GM12878 (cell line): ENCODE data around the gene ANK2. TPM values are rescaled to one million over a fixed set of nuclear protein-coding genes. Genes with fewer than 3 reads are reported as not detected.

ENCODE experiments used
- ATAC-seq: fragments of 200-7000 bp; cut with Tn5 transposase; 3 replicates; pipeline ENCODE4 v1.9.1; 2020; ENCODE audit warnings: mild to moderate bottlenecking, moderate library complexity
- BruUV-seq: library from RNA; stranded (reverse); fragments of 400-500 nt; replicated peaks from 2 replicates; lab custom pipeline; 2021; lab: Mats Ljungman, UMichigan
- CTCF ChIA-PET: fragments of 300-600 bp; sonication (Branson Sonifier 250); formaldehyde crosslinking; extraction: SDS; loops from one replicate; lab custom pipeline; 2021; ENCODE audit warnings: inconsistent platforms; lab: Yijun Ruan, JAX
- POLR2A ChIA-PET: fragments of 350-600 bp; formaldehyde crosslinking; extraction: SDS; loops from one replicate; lab custom pipeline; 2021; ENCODE audit warnings: inconsistent platforms; lab: Charles Lee
- RAD21 ChIA-PET: fragments of 300-600 bp; sonication (Branson Sonifier 250); formaldehyde crosslinking; loops from one replicate; lab custom pipeline; 2023; ENCODE audit warnings: antibody characterized with exemption; ENCODE audit not compliant: unreplicated experiment; lab: Charles Lee
- SMC1A ChIA-PET: fragments of 300-600 bp; sonication (Branson Sonifier 250); formaldehyde crosslinking; loops from one replicate; lab custom pipeline; 2023; ENCODE audit not compliant: unreplicated experiment, uncharacterized antibody; lab: Charles Lee
- DNase-seq: peaks from one replicate; pipeline ENCODE4 v3.0.0-alpha.2; 2011; ENCODE audit warnings: low read depth, low spot score
- FAIRE-seq: peaks from 3 replicates; lab custom pipeline; 2011; peaks lifted over from hg19 to GRCh38; lab: Jason Lieb, UNC
- H2AFZ ChIP-seq: 2 replicates; pipeline ENCODE4 v1.6.0; 2011; ENCODE audit warnings: low read depth, low read length, control low read depth; ENCODE audit not compliant: control insufficient read depth
- H3K27ac ChIP-seq: 2 replicates; pipeline ENCODE4 v1.5.1; 2011; ENCODE audit warnings: control low read depth; ENCODE audit not compliant: control insufficient read depth, insufficient read depth
- H3K27me3 ChIP-seq, 2 experiments: replicated peaks in 1 of 2; 2 replicates each; pipeline versions ENCODE4 v1.6.0 to v1.6.1; 2011; ENCODE audit warnings: low read length in 1 of 2; ENCODE audit not compliant: control insufficient read depth in 2 of 2, insufficient read depth in 2 of 2
- H3K36me3 ChIP-seq, 2 experiments: 2 replicates each; pipeline ENCODE4 v1.5.1; 2011; ENCODE audit warnings: low read length in 1 of 2; ENCODE audit not compliant: control insufficient read depth in 2 of 2, insufficient read depth in 2 of 2
- H3K4me1 ChIP-seq: 2 replicates; pipeline ENCODE4 v1.6.1; 2011; ENCODE audit warnings: mild to moderate bottlenecking, low read length, moderate library complexity, mixed read lengths; ENCODE audit not compliant: control insufficient read depth, insufficient read depth
- H3K4me2 ChIP-seq: 2 replicates; pipeline ENCODE4 v1.6.0; 2011; ENCODE audit warnings: control low read depth; ENCODE audit not compliant: control insufficient read depth, insufficient read depth
- H3K4me3 ChIP-seq: fragments of 200-600 bp; sonication (generic); 2 replicates; pipeline ENCODE4 v1.5.1; 2016
- H3K79me2 ChIP-seq: 2 replicates; pipeline ENCODE4 v1.6.0; 2011; ENCODE audit warnings: low read length; ENCODE audit not compliant: control insufficient read depth, insufficient read depth
- H3K9ac ChIP-seq: 2 replicates; pipeline ENCODE4 v1.8.0; 2011; ENCODE audit warnings: low read length, control low read depth, mixed read lengths; ENCODE audit not compliant: control insufficient read depth, insufficient read depth
- H3K9me3 ChIP-seq: replicated peaks from 3 replicates; pipeline ENCODE4 v1.5.1; 2011; ENCODE audit warnings: mild to moderate bottlenecking, low read length; ENCODE audit not compliant: control insufficient read depth, insufficient read depth
- H4K20me1 ChIP-seq: 2 replicates; pipeline ENCODE4 v1.6.0; 2011; ENCODE audit not compliant: control insufficient read depth, insufficient read depth
- BHLHE40 ChIP-seq, 2 experiments: fragments of 450-650 bp in 1 of 2; IDR thresholded peaks; 2 replicates each; pipeline ENCODE4 v1.6.1; 2011 to 2017; ENCODE audit warnings: low read depth in 2 of 2, borderline replicate concordance in 1 of 2, improper control_type of control experiment in 1 of 2, low read length in 1 of 2, mild to moderate bottlenecking in 1 of 2
- CBX5 ChIP-seq: sonication (generic); IDR thresholded peaks from 2 replicates; pipeline ENCODE4 v1.6.1; 2016; ENCODE audit warnings: low read depth, moderate library complexity, mild to moderate bottlenecking, inconsistent platforms
- CHD2 ChIP-seq: IDR thresholded peaks from 2 replicates; pipeline ENCODE4 v1.6.1; 2011; ENCODE audit warnings: low read depth, low read length, improper control_type of control experiment, borderline replicate concordance
- DPF2 ChIP-seq: fragments of 450-650 bp; IDR thresholded peaks from 2 replicates; pipeline ENCODE4 v1.6.1; 2017; ENCODE audit warnings: mild to moderate bottlenecking
- GABPA ChIP-seq: IDR thresholded peaks from 2 replicates; pipeline ENCODE4 v1.6.1; 2014; ENCODE audit warnings: antibody characterized with exemption, low read depth, mild to moderate bottlenecking, inconsistent platforms
- IKZF2 ChIP-seq, 2 experiments: fragments of 450-650 bp; IDR thresholded peaks; 2 replicates each; pipeline ENCODE4 v1.6.1; 2017; ENCODE audit warnings: mild to moderate bottlenecking in 2 of 2, moderate library complexity in 2 of 2
- IRF4 ChIP-seq: IDR thresholded peaks from 2 replicates; pipeline ENCODE4 v1.6.1; 2011; ENCODE audit warnings: low read depth, low read length
- JUNB ChIP-seq: IDR thresholded peaks from 2 replicates; pipeline ENCODE4 v1.6.1; 2016; ENCODE audit warnings: antibody characterized with exemption, mild to moderate bottlenecking
- KAT2A ChIP-seq: conservative IDR thresholded peaks from 2 replicates; pipeline ENCODE4 v1.6.1; 2011; ENCODE audit warnings: low read depth, low read length; ENCODE audit not compliant: control insufficient read depth
- NBN ChIP-seq: fragments of 450-650 bp; IDR thresholded peaks from 2 replicates; pipeline ENCODE4 v1.6.1; 2016
- NFXL1 ChIP-seq: fragments of 450-650 bp; IDR thresholded peaks from 2 replicates; pipeline ENCODE4 v1.6.1; 2017; ENCODE audit warnings: antibody characterized with exemption, mild to moderate bottlenecking, borderline replicate concordance
- RAD21 ChIP-seq: IDR thresholded peaks from 2 replicates; pipeline ENCODE4 v1.6.1; 2011; ENCODE audit warnings: mild to moderate bottlenecking, low read depth, low read length, moderate library complexity; ENCODE audit not compliant: insufficient read depth
- RAD51 ChIP-seq: fragments of 450-650 bp; IDR thresholded peaks from 2 replicates; pipeline ENCODE4 v1.6.1; 2016; ENCODE audit warnings: moderate library complexity, mild to moderate bottlenecking, inconsistent platforms
- STAT3 ChIP-seq: IDR thresholded peaks from 2 replicates; pipeline ENCODE4 v1.6.1; 2011; ENCODE audit warnings: low read depth, low read length, improper control_type of control experiment
- SUZ12 ChIP-seq: fragments of 200-600 bp; sonication (generic); IDR thresholded peaks from one replicate; pipeline ENCODE4 v1.6.1; 2018; ENCODE audit warnings: antibody characterized with exemption, mild to moderate bottlenecking; ENCODE audit not compliant: unreplicated experiment
- WGBS: methylation state at CpG from one replicate; pipeline ENCODE4 v1.1.6; 2016; ENCODE audit warnings: low lambda C conversion rate; ENCODE audit not compliant: insufficient replicate concordance, insufficient coverage; ENCODE audit errors: missing lambda C conversion rate; 5-methylcytosine and 5-hydroxymethylcytosine counted together
- in situ Hi-C: fragments of 300-500 bp; cut with MboI; formaldehyde crosslinking; loops from 9 replicates; pipeline ENCODE4 v1.14.3; 2018; ENCODE audit warnings: mixed read lengths
- intact Hi-C: fragments of 100-400 bp; cut with micrococcal nuclease; formaldehyde crosslinking; loops from one replicate; pipeline ENCODE4 v1.14.2; 2022; ENCODE audit not compliant: unreplicated experiment
- polyA plus RNA-seq, 11 experiments: library from polyadenylated mRNA; depleted of rRNA in 4 of 11; unstranded in 6 of 11; stranded (reverse) in 5 of 11; fragments of >200 nt; fragmentation: Nextera tagmentation in 4 of 11; fragmentation: Illumina TruSeq in 1 of 11; extraction: Ambion mirVana in 4 of 11; extraction: Trizol in 1 of 11; gene quantifications; 1 replicate in 1 of 11; 2 replicates in 10 of 11; pipeline versions ENCODE4 v1.2.1 to v1.2.3, GENCODE V29; 2011 to 2016; ENCODE audit warnings: inconsistent platforms in 2 of 11, missing spikeins in 2 of 11, low read depth in 1 of 11
- total RNA-seq, 4 experiments: library from RNA; depleted of rRNA in 3 of 4; stranded (reverse); fragments of >200 nt in 3 of 4; fragmentation: Illumina TruSeq in 1 of 4; extraction: Trizol in 1 of 4; gene quantifications; 2 replicates each; pipeline versions ENCODE4 v1.2.1 to v1.2.3, GENCODE V29; 2013 to 2021
- TF ChIP-seq, protein P1 (sequence below): fragments of 450-650 bp; IDR thresholded peaks from 2 replicates; pipeline ENCODE4 v1.6.1; 2017; ENCODE audit warnings: low read depth, mild to moderate bottlenecking, moderate library complexity
- TF ChIP-seq, protein P2 (sequence below): IDR thresholded peaks from 2 replicates; pipeline ENCODE4 v1.6.1; 2011; ENCODE audit warnings: borderline replicate concordance, low read depth, mild to moderate bottlenecking, moderate library complexity, low read length; ENCODE audit not compliant: insufficient read depth, poor library complexity, severe bottlenecking

The ANK2 gene
- total and polyA plus RNA-seq, 10 of the 15 experiments (the other 5 are each of a cell fraction or from before 2014, with no cell fraction given), result 1.6 to 13.0 (median 4.1) TPM

DNA sequence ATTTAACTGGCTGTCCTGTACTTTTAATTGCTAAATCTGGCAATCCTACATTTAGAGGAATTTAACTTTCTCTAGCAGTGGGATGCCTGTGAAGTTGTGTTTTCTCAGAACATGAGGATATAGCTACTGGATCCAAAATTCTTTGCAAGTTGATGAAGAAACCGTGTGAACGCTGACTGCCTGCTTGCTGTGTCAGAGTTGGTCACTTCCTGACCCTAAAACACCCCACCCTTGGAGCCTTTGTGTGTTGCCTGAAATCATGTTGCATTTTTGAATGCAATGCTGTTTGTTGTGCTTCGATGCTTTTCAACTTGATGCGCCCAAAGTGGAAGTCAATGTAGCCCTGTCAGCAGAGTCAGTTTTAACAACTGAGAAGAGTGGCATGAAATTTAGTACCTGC, 211.2 kb downstream of the ANK2 start:
- SMC1A ChIA-PET, result no interaction called here
- POLR2A ChIA-PET, result no interaction called here
- Histone ChIP-seq H3K4me1 (no peaks in the 10 kb centered on the region), H3K4me2 (no peak overlapping the region), H3K9ac (no peak overlapping the region), H3K9me3 (no peaks in the 10 kb centered on the region), H3K4me3 (no peak overlapping the region), H3K27ac (no peak overlapping the region), H3K79me2 (no peaks in the 10 kb centered on the region), H4K20me1 (no peaks in the 10 kb centered on the region), H3K27me3 (no peaks in the 10 kb centered on the region), H2AFZ (no peak overlapping the region), H3K36me3 (no peaks in the 10 kb centered on the region)
- in situ Hi-C loops (no loop called here), intact Hi-C loops (no loop called here)
- WGBS, result 69% methylated on average over 4 of the region's 4 CpGs
- ATAC-seq (no peak), FAIRE-seq (no peak), DNase-seq (no peak)
- TF ChIP-seq IKZF2 (IDR thresholded peaks at IDR 0.05) (no peak), SUZ12 (no peak), NBN (no peak), CBX5 (no peak), GABPA (no peak), IRF4 (no peak), JUNB (no peak), RAD51 (no peak), CHD2 (no peak), KAT2A (no peak), RAD21 (no peak), STAT3 (no peak), NFXL1 (no peak), DPF2 (no peak), BHLHE40 (IDR thresholded peaks at IDR 0.05; ENCODE audit: borderline replicate concordance in 1 of 2, low read depth in 2 of 2, low read length in 1 of 2) (no peak)
- TF ChIP-seq, protein P1, sequence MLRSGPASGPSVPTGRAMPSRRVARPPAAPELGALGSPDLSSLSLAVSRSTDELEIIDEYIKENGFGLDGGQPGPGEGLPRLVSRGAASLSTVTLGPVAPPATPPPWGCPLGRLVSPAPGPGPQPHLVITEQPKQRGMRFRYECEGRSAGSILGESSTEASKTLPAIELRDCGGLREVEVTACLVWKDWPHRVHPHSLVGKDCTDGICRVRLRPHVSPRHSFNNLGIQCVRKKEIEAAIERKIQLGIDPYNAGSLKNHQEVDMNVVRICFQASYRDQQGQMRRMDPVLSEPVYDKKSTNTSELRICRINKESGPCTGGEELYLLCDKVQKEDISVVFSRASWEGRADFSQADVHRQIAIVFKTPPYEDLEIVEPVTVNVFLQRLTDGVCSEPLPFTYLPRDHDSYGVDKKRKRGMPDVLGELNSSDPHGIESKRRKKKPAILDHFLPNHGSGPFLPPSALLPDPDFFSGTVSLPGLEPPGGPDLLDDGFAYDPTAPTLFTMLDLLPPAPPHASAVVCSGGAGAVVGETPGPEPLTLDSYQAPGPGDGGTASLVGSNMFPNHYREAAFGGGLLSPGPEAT, result no peak
- TF ChIP-seq, protein P2, sequence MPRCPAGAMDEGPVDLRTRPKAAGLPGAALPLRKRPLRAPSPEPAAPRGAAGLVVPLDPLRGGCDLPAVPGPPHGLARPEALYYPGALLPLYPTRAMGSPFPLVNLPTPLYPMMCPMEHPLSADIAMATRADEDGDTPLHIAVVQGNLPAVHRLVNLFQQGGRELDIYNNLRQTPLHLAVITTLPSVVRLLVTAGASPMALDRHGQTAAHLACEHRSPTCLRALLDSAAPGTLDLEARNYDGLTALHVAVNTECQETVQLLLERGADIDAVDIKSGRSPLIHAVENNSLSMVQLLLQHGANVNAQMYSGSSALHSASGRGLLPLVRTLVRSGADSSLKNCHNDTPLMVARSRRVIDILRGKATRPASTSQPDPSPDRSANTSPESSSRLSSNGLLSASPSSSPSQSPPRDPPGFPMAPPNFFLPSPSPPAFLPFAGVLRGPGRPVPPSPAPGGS, result no peak
- RAD21 ChIA-PET, result no interaction called here
- CTCF ChIA-PET, result interaction anchor here (1.4 kb wide), 1 partner anchor 13 kb away, joined by 3 read pairs; no protein-coding TSS in a partner anchor
- BruUV-seq, result no TSS peak
